Measurements from ENCODE around the gene ANKRD22.

- TF ChIP-seq, protein P1, sequence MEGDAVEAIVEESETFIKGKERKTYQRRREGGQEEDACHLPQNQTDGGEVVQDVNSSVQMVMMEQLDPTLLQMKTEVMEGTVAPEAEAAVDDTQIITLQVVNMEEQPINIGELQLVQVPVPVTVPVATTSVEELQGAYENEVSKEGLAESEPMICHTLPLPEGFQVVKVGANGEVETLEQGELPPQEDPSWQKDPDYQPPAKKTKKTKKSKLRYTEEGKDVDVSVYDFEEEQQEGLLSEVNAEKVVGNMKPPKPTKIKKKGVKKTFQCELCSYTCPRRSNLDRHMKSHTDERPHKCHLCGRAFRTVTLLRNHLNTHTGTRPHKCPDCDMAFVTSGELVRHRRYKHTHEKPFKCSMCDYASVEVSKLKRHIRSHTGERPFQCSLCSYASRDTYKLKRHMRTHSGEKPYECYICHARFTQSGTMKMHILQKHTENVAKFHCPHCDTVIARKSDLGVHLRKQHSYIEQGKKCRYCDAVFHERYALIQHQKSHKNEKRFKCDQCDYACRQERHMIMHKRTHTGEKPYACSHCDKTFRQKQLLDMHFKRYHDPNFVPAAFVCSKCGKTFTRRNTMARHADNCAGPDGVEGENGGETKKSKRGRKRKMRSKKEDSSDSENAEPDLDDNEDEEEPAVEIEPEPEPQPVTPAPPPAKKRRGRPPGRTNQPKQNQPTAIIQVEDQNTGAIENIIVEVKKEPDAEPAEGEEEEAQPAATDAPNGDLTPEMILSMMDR (IDR thresholded peaks at IDR 0.05): no peak
- no peak for TF ChIP-seq ZFX (IDR thresholded peaks at IDR 0.05; ENCODE audit: borderline replicate concordance)
Observed at GRCh38 chr10:88858491-88858890, 6.8 kb upstream of the ANKRD22 start.

Measured in 22Rv1 (cell line).